HG02852 (cell line): ENCODE results near the gene ASIC2.
"Not testable (repeated sequence)": the region's sequence is repeated elsewhere in the genome, so short reads cannot be mapped to it uniquely, and the experiment has no call there.

Experiments
- ATAC-seq: cut with Tn5 transposase; IDR thresholded peaks from one replicate; pipeline ENCODE4 v1.9.1; 2021; ENCODE audit warnings: mild to moderate bottlenecking, moderate library complexity; ENCODE audit not compliant: unreplicated experiment

The ASIC2 gene

DNA sequence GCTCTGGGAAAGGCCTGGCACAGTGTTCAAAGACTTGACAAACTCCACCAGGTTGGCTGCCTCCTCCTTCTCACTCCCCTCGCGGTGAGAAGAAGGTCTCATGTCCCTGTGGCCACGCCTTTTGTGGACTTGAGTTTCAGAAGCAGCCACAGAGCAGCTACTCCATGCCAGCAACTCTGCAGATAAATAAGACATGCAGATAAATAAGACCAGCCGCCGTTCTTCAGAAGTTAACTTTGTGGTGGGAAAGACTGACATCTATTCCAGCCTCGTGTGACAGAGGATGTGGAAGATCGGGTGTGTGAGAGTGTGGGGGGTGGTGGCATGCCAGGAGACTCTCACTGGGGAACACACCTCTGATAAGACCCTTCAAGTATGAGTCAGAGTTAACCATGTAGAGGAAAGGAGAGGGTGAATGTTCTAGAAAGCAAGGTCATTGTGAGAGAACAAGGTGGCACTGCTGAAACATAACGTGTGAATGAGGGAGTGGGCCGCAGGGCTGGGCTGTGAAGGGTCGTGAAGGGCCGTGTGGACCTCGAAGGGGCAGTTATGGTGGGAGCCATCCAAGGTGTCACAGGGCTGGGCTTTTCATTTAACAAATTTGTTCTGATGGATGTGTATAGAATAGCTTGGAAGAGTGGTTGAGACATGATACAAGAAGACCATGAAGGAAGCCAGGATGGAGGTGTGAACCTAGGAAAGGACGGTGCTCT, 300.6 kb downstream of the ASIC2 start:
- ATAC-seq, result no peak

DNA sequence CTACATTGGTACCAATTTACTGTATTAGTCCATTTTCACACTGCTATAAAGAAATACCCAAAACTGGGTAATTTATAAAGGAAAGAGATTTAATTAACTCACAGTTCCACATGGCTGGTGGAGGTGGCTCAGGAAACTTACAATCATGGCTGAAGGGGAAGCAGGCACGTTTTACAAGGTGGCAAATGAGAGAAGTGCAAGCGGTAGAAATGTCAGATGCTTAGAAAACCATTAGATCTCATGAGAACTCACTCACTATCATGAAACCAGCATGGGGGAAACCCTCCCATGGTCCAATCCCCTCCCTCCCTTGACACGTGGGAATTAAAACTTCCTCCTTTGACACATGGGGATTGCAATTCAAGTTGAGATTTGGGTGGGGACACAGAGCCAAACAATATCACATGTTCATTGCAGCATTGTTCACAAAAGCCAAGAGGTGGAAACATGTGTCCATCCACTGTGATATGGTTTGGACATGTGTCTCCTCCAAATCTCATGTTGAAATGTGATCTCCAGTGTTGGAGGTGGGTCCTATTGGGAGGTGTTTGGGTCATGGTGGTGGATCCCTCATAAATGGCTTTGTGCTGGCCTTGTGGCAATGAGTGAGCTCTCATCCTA, 304.5 kb downstream of the ASIC2 start:
- no peak for ATAC-seq

DNA sequence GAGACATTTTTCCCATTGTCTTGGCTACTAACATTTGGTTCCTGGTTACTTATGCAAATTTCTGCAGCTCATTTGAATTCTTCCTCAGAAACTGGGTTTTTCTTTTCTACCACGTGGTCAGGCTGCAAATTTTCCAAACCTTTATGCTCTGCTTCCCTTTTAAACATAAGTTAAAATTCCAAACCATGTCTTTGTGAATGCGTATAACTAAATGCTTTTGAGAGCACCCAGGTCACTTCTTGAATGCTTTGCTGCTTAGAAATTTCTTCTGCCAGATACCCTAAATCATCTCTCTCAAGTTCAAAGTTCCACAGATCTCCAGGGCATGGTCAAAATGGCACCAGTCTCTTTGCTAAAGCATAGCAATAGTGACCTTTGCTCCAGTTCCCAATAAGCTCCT, 305.2 kb downstream of the ASIC2 start:
- ATAC-seq, result not testable (repeated sequence)

DNA sequence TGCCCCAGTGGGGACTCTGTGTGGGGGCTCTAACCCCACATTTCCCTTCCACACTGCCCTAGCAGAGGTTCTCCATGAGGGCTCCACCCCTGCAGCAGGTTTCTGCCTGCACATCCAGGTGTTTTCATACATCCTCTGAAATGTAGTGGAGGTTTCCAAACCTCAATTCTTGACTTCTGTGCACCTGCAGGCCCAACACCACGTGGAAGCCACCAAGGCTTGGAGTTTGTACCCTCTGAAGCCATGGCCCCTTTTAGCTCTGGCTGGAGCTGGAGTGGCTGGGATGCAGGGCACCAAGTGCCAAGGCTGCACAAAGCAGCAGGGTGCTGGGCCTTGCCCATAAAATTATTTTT, 305.7 kb downstream of the ASIC2 start:
- not testable (repeated sequence) for ATAC-seq

GRCh38 chr17:32985050-32985756, 307.9 kb downstream of the ASIC2 start:
- ATAC-seq, result no peak

DNA sequence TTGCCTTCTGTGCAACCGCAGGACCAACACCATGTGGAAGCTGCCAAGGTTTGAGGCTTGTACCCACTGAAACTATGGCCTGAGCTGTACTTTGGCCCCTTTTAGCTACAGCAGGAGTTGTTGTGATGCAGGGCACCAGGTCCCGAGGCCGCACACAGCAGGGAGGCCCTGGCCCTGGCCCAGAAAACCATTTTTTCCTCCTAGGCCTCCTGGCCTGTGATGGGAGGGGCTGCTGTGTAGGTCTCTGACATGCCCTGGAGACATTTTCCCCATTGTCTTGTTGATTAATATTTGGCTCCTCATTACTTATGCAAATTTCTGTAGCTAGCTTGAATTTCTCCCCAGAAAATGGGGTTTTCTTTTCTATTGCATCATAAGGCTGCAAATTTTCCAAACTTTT, 311.5 kb downstream of the ASIC2 start:
- ATAC-seq, result not testable (repeated sequence)

DNA sequence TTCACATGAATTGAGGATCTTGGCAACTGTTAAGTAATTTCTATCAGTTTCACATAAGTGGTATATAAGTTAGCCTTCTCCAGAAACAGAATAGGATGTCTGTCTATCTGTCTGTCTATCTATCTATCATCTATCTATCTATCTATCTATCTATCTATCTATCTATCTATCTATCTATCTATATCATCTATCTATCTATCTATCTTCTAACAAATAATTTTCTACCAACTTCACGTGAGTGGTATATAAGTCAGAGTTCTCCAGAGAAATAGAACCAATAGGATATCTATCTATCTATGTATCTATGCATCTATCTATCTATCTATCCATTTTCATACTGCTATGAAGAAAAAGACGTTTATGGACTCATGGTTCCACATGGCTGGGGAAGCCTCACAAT, 312.9 kb downstream of the ASIC2 start:
- ATAC-seq, result no peak

DNA sequence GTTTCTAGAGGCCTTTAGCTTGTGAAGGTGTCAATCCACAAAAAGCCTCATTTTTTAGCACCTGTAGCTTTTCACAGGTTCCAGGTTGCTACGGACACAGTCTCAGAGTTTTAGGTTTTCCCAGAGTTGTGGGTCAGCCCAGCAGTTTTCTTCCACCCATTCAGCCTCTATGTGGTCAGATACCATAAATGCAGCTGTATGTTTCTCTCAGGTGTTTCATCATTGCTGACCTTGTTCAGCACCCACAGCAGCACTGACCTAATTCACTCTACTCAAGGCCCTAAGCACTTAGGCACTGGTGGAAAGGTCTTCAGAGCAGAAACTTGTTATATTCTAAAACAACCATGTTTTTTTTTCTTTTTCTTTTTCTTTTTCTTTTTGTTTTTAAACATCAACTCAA, 316.5 kb downstream of the ASIC2 start:
- ATAC-seq, result no peak

DNA sequence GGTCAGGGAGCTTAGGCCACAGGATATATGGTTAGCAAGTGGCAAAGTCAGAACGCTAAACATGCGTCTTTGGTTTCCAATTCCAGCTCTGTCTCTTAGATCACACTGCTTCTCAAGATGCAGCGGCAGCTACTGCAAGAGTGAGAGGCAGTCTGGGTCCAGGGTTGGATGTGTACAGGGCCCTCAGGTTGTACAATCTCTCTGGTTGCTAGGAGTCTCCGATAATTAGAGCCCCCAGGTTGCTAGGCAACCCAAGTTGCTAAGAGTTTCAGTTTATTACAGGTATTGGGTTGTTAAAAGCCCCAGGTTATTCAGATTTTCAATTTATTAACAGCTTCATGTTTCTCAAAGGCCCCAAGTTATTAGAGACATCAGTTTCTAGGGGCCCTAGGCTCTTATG, 317.0 kb downstream of the ASIC2 start:
- no peak for ATAC-seq

DNA sequence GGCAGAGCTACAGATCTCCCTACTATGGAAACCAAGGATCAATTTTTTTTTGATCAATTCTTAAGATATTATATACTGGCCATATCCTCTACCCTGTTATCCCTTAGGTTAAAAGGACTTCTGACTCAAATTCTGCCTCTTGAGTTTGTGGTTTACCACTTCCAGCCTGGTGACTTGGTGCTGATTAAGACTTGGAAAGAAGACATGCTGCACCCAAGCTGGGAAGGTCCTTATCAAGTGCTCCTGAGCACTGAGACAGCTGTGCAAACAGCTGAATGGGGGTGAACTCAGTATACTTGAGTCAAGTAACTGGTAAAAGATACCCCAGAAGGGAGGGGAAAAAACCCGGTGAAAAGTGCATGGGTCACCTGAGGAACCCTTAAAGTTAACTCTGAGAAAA, 321.9 kb downstream of the ASIC2 start:
- ATAC-seq, result no peak

GRCh38 chr17:32970281-32970680, 322.8 kb downstream of the ASIC2 start:
- ATAC-seq, result no peak

- ATAC-seq, result not testable (repeated sequence)
Measured at GRCh38 chr17:32969231-32969630, 323.9 kb downstream of the ASIC2 start.

DNA sequence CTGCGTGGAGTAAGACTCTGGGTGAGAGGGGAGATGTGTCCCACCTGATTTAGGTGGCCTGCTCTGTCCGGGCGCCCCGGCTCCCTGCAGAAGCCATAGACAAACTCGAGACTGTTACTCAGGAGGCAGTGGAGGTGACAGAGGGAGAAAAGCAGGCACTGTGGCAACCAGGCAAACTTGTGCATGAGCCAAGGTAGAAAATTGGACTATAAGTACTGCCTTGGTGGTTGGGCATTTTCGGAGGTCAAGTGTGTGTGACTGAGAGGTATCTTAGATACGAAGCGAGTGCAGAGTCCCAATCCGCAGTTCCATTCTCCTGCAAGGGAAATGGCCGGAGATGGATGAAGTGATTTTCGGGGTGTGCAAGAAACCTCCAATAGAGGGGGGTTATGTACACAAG, 328.6 kb downstream of the ASIC2 start:
- no peak for ATAC-seq
